Parathyroid adenoma (tissue), 2 donors: ENCODE data around the gene IFNL4.

Experiments
- H2AFZ ChIP-seq: fragments of 300-600 bp; sonication (generic); one replicate; pipeline ENCODE4 v1.7.0; 2017; ENCODE audit warnings: antibody characterized with exemption, mild to moderate bottlenecking
- H3K27ac ChIP-seq: fragments of 300-600 bp; sonication (generic); one replicate; pipeline ENCODE4 v1.7.0; 2017
- H3K27me3 ChIP-seq: fragments of 300-600 bp; sonication (generic); one replicate; pipeline ENCODE4 v1.7.0; 2017; ENCODE audit warnings: low read length; ENCODE audit not compliant: control insufficient read depth, insufficient read depth
- H3K36me3 ChIP-seq: fragments of 300-600 bp; sonication (generic); one replicate; pipeline ENCODE4 v1.7.0; 2017; ENCODE audit warnings: low read length; ENCODE audit not compliant: control insufficient read depth, insufficient read depth
- H3K4me1 ChIP-seq: fragments of 300-600 bp; sonication (generic); one replicate; pipeline ENCODE4 v1.7.0; 2017; ENCODE audit warnings: control low read depth
- H3K4me2 ChIP-seq: fragments of 300-600 bp; sonication (generic); one replicate; pipeline ENCODE4 v1.7.0; 2017; ENCODE audit warnings: low read length
- H3K4me3 ChIP-seq: fragments of 300-600 bp; sonication (generic); one replicate; pipeline ENCODE4 v1.7.0; 2017; ENCODE audit warnings: low read depth, low read length
- H3K79me2 ChIP-seq: fragments of 300-600 bp; sonication (generic); one replicate; pipeline ENCODE4 v1.7.0; 2017; ENCODE audit warnings: control low read depth
- H3K9ac ChIP-seq: fragments of 300-600 bp; sonication (generic); one replicate; pipeline ENCODE4 v1.7.0; 2017; ENCODE audit warnings: mild to moderate bottlenecking
- H3K9me3 ChIP-seq: fragments of 300-600 bp; sonication (generic); one replicate; pipeline ENCODE4 v1.7.0; 2017; ENCODE audit warnings: low read length; ENCODE audit not compliant: control insufficient read depth
- CTCF ChIP-seq: fragments of 300-600 bp; sonication (generic); IDR thresholded peaks from one replicate; pipeline ENCODE4 v1.7.0; 2017; ENCODE audit warnings: antibody characterized with exemption, mild to moderate bottlenecking
- donor health status: primary hyperparathyroidism.

Gene IFNL4

GRCh38 chr19:39208175-39208795, 40.4 kb downstream of the IFNL4 start:
- Histone ChIP-seq H3K27me3 (no peaks in the 10 kb centered on the region), H3K27ac (no peak overlapping the region), H3K4me1 (no peaks in the 10 kb centered on the region), H3K4me3 (no peak overlapping the region), H3K36me3 (no peaks in the 10 kb centered on the region), H3K79me2 (no peaks in the 10 kb centered on the region), H2AFZ (no peak overlapping the region), H3K9ac (no peak overlapping the region), H3K9me3 (no peaks in the 10 kb centered on the region), H3K4me2 (no peak overlapping the region)
- no peak for TF ChIP-seq CTCF

- Histone ChIP-seq H3K79me2 (no peaks in the 10 kb centered on the region), H3K4me2 (no peak overlapping the region), H3K27ac (no peak overlapping the region), H3K4me1 (no peaks in the 10 kb centered on the region), H3K9ac (no peak overlapping the region), H2AFZ (no peak overlapping the region), H3K27me3 (no peaks in the 10 kb centered on the region), H3K4me3 (no peak overlapping the region), H3K36me3 (no peaks in the 10 kb centered on the region), H3K9me3 (no peaks in the 10 kb centered on the region)
- no peak for TF ChIP-seq CTCF
These were observed 41.3 kb downstream of the IFNL4 start for GRCh38 chr19:39207293-39207836.

GRCh38 chr19:39206122-39206521, 42.5 kb downstream of the IFNL4 start:
- Histone ChIP-seq H3K79me2 (no peaks in the 10 kb centered on the region), H3K27ac (no peak overlapping the region), H3K36me3 (no peaks in the 10 kb centered on the region), H3K4me3 (no peak overlapping the region), H2AFZ (no peak overlapping the region), H3K9ac (no peak overlapping the region), H3K9me3 (no peaks in the 10 kb centered on the region), H3K4me1 (no peaks in the 10 kb centered on the region), H3K27me3 (no peaks in the 10 kb centered on the region), H3K4me2 (no peak overlapping the region)
- TF ChIP-seq CTCF: no peak

GRCh38 chr19:39205449-39205764, 43.2 kb downstream of the IFNL4 start:
- H3K9me3 ChIP-seq: no peaks in the 10 kb centered on the region
- H3K4me1 ChIP-seq: no peaks in the 10 kb centered on the region
- H3K27ac ChIP-seq: no peak overlapping the region
- no peaks in the 10 kb centered on the region for H3K36me3 ChIP-seq
- no peaks in the 10 kb centered on the region for H3K27me3 ChIP-seq
- no peaks in the 10 kb centered on the region for H3K79me2 ChIP-seq
- no peak overlapping the region for H2AFZ ChIP-seq
- no peak overlapping the region for H3K4me3 ChIP-seq
- no peak for TF ChIP-seq CTCF
- no peak overlapping the region for H3K4me2 ChIP-seq
- no peak overlapping the region for H3K9ac ChIP-seq
